Activated T-cell treated with anti-CD3 and anti-CD28 coated beads for 48 hours (primary cell): Measurements from ENCODE around the gene BORCS5.
"Not testable (repeated sequence)": the region's sequence is repeated elsewhere in the genome, so short reads cannot be mapped to it uniquely, and the experiment has no call there.

ENCODE experiments used
- DNase-seq: peaks from one replicate; pipeline ENCODE4 v3.0.0-alpha.2; 2020; ENCODE audit warnings: low read depth

BORCS5 gene

DNA sequence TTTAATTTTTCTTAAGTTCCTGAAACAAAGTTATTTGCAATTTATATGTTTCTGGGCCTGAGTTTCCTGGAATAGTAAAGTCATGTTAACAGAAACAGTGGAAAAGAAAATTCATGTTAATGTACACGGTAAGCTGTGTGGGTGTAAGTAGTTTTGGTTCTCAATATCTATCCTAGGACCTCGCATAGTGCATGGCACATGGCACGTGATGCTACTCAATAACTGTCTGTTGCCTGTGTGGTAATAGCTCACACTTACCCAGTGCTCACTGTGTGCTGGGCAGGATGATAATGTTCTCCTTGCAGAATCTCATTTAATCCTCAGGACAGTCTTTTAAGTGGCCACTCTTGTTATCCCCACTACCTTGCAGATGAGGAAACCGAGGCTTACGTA, 105.0 kb downstream of the BORCS5 start:
- DNase-seq, result no peak

DNA sequence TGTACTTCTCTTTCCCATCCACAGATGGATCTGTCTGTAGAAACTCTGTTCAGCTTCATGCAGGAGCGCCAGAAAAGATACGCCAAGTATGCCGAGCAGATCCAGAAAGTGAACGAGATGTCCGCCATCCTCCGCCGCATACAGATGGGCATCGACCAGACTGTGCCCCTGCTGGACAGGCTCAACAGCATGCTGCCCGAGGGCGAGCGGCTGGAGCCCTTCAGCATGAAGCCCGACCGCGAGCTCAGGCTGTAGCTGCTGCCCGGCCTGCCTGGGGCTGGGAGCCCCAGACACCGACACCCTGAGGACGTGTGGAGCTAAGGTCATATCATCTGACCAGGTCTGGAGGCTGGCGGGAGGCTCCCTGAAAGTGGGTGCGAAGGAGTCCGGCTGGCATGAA, 108.6 kb downstream of the BORCS5 start:
- no peak for DNase-seq

GRCh38 chr12:12466157-12466556, 109.3 kb downstream of the BORCS5 start:
- no peak for DNase-seq

DNA sequence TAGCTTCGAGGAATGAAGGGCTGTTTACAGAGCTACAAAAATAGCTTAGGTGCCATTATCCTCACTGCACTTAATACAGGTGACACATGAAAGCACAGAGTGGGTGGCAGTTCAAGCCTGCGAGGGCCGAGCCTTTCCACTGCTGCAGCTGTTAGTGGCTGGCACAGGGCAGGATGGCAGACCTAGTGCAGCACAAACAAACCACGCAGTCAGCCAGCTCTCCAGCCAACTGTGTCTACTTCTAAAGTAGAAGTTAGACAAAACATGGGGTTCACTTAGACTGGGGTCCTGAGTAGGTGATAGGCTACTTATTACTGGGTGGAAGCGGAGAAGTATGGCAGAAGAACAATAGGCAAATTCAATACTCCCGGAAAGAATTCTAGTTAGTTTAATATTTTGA, 110.4 kb downstream of the BORCS5 start:
- DNase-seq, result no peak

DNA sequence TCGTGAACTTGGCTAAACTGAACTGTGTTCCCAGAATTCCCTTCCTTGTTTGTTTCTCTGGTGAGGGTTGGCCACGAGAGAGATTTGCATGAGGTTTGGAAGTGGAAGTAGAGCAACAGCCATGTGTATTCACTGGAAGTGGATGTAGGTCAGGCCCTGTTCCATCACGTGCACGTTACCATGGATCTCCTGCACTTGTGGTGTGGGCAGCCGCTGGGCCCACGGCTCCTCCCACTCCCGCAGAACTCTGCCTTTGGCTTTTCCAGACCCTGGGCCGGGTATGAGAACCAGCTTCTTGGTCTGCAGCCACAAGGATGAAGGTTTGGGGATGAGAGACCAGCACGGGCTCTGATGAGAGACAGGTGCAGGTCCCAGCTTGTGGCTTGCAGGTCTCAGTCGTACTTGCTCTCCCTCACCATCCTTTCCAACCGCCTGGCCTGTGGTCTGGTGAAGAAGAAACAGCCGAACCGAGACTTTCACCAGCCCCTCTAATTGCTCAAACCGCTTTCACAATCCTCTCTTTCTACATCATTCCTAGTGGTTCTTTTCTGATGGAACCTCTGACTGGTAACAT, 110.9 kb downstream of the BORCS5 start:
- no peak for DNase-seq

DNA sequence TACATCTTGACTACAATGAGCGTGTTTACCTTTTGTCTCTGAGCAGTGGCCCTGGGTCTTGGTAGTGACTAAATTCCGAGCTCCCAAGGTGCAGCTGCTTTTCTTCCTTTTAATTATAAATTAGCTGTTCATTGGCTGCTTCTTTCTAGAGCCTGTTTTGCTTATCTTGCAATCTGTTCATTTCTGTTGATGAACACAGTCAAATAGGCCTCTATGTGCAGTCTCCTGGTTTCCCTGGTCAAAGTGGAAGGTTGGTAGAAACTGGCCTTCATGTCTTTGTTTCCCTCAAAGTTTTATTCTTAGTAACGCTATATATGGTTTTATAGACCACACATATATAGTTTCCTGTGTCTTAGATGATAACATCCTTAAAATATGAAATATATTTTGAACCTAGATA, 111.7 kb downstream of the BORCS5 start:
- no peak for DNase-seq

GRCh38 chr12:12469386-12469785, 112.5 kb downstream of the BORCS5 start:
- no peak for DNase-seq

DNA sequence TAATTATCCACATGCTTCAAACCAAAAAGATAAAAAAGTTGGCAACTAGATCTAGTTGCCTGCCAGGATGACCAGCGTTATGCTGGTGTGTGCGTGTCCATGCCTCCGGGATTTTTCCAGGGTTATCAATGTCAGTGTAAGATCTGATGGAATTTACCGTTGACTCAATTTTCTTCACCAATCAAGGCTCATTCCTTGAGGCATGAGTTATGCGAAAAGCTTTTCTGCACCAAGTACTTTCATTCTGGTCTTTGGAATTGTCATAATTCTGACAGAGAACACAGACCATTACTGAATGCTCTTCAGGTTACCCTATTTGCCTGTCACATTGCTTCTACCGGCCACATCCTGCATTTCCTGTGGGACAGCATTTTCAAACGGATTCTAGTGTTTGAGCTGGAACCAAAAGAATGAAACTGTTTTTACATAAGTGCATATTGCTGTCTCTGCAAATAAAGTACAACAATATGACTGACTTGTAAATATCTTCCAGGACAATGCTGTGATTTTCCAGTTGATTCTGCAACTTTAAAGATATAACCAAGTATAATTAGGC, 114.0 kb downstream of the BORCS5 start:
- no peak for DNase-seq

- DNase-seq, result not testable (repeated sequence)
These were observed 115.4 kb downstream of the BORCS5 start for GRCh38 chr12:12471982-12472961.

GRCh38 chr12:12473223-12473622, 116.3 kb downstream of the BORCS5 start:
- no peak for DNase-seq

DNA sequence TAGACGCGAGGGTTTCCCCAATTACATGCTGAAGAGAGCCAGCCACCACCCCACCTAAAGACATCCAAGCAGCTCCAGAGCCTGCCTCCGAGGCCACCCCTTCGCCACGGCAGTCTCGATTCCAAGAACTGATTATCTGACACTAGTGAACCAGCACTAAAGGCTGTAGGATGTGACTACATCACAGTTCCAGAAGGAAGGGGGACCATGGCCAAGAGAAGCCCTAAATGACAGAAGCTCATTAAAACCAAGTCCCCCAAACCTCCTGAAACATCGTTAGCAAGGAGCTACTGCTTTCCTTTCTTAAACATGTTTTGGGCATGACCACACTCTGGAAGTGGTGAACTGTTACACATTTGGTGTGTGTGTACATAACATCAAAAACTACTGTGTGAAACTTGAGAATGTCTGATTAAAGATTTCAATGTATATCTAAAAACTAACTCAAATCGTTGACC, 117.6 kb downstream of the BORCS5 start:
- peak; percentile 40 for DNase-seq

DNA sequence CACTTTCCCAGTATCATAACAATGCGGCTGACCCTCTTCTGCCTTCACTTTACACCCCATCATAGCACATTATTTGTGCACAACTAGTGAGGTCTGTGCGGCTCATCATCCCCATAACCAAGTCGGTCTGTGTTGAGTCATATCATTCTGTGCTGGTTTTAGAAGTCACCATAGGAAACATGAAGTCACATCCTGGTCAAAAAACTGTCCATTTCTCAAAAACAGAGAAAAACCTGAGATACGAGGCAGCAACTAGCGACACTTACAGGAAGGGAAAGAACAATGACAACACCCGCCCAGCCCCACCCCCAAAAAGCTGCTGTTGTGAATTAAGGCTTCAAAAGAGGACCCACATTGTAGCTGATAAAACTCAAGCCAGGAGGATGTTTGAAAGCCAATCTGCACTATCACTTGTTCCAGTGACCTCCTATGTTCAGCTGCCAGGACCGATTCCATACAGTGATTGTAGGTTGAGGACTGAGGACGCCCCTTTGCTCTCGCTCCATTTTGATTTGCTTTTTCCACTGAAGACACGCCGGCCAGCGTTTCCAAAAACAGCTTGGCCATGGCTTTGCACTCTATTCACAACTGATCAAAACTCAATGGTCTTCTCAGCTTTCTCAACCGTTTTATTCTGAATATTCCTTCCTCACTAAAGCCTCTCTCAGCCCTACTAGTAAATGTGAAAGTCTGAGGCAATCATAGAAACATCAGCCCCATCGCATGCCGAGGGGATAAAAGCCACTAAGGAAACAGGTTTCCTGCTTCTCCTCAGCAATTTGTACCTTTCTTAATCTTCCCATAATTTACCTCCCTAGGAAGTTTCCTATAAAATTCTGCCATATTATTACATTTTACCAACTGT, 118.3 kb downstream of the BORCS5 start:
- no peak for DNase-seq

DNA sequence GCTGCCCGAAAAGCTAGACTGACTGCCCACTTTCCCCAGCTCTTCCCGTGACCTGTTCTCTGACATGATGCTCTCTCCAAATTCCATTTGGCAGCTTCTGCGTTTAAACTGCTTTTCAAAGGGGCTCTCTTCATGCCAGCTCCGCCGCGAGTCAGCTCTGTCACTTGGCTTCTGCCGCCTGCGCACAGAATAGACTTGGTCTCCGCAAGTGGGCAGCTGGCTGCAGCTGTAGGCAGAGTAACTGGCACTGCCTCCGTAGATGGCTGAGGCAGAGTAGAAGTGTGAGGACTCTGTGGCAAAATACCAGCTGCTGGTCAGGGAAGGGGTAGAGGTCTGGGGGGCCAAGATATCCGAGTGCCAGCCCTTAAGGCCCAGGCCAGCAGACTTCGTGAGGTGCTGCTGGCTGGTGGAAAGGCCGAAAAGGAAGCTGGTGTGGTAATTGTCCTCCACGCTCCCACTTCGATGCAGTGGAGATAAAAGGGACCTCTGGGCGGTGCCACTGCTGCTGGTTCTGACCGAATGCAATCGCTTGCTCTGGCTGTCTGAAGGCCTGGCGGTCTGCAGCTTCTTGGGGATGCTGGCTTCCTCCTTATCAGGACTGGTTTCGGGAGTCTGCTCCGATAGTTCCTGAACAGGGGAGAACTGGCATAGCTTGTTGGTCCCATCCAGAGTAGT, 120.1 kb downstream of the BORCS5 start:
- DNase-seq, result no peak

- no peak for DNase-seq
These were observed 120.6 kb downstream of the BORCS5 start for GRCh38 chr12:12477532-12477890.

- DNase-seq, result no peak
These were observed 123.2 kb downstream of the BORCS5 start for GRCh38 chr12:12480074-12480473.

DNA sequence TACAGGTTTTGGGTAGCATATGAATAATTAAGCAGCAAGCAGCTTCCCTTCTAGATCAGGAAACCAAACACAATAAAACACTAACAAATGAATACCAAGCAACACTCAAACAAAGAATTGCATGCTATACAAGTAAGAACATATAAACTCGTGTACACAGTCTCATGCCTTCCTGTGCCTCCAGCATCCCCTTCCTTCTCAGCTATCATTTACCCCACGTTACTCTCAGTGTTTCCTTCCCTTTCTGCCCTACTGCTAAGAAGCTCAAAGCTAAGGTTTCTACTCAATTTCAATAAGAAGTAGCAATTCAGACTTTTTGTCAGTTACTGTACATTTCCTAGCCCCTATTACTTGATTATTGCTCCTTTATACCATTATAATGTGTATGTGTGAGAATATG, 124.8 kb downstream of the BORCS5 start:
- DNase-seq, result no peak

DNA sequence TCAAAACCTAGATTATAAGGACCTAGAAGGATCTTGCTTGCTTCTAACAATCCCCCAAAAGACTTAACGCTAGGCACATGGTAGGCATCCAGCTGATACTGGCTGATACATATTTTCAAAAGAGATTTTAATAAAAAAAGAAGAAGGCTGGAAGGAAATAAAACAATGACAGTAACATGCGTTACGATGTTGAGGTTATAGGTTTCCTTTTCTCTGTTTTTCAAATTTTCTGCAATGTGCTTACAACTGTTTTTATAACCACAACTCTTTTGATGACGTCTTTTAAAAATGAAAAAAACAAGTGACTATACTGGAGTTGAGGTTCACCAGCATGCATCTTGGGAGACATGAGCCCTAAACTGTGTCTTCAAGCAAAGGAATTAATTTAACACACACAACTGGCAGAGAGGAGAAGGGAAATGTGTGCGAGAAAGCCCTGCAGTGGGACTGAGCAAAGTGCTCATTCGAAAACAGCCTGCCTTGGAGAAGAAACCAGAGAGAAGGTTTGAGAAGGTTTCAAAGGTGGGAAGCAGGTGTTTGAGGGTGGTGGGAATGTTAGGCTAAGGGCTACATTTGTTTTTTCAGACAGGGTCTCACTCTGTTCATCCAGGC, 125.4 kb downstream of the BORCS5 start:
- no peak for DNase-seq

- no peak for DNase-seq
These were observed 126.1 kb downstream of the BORCS5 start for GRCh38 chr12:12482959-12483358.

DNA sequence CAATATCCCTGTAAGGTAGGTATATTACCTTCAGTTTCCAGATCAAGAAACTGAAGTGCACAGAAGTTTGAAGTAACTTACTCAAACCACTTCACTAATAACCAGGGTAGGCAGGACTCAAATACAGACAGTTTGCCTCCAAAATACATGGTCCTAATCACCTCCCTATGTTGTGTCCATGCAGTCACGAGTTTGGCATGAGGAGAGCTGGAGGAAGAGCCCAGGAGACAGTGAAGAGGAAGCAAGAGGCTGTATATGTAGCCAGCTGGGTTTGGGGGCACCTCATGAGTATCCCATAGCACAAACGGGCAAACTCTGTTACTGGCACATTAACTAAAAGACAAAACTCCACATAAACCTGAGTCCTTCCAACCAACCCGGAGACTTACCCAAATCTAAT, 126.6 kb downstream of the BORCS5 start:
- DNase-seq, result no peak

- no peak for DNase-seq
These were observed 129.9 kb downstream of the BORCS5 start for GRCh38 chr12:12486661-12487240.

GRCh38 chr12:12487490-12487889, 130.6 kb downstream of the BORCS5 start:
- DNase-seq, result no peak
